Astrocyte of the cerebellum (primary cell): ENCODE measurements around the gene ANGPTL3.

Source experiments
- DNase-seq: peaks from one replicate; pipeline ENCODE4 v3.0.0-alpha.2; 2011; ENCODE audit warnings: low read depth
- H3K4me3 ChIP-seq: 2 replicates; pipeline ENCODE4 v1.5.1; 2011; ENCODE audit warnings: mild to moderate bottlenecking, low read depth, low read length, moderate library complexity
- CTCF ChIP-seq: IDR thresholded peaks from 2 replicates; pipeline ENCODE4 v1.5.1; 2012; ENCODE audit warnings: low read length, low read depth, moderate library complexity, mild to moderate bottlenecking; ENCODE audit errors: missing control alignments
- in situ Hi-C: cut with HindIII; loops from 2 replicates; pipeline ENCODE4 v1.10.0; 2017; ENCODE audit warnings: low sequenced_read_pairs

ANGPTL3 gene

GRCh38 chr1:62654744-62655143, 57.4 kb downstream of the ANGPTL3 start:
- in situ Hi-C loops, result no loop called here
- H3K4me3 ChIP-seq, result no peak overlapping the region
- TF ChIP-seq CTCF, result no peak
- no peak for DNase-seq
